ENCODE data around the gene SFTPB. TPM values are rescaled to one million over a fixed set of nuclear protein-coding genes. Genes with fewer than 3 reads are reported as not detected.
"Not testable (repeated sequence)": the region's sequence is repeated elsewhere in the genome, so short reads cannot be mapped to it uniquely, and the experiment has no call there.

SFTPB gene
- polyA plus RNA-seq, 1 donor from 2014 or later: not detected

- Histone ChIP-seq H3K36me3 (ENCODE audit: insufficient read depth, low read length) (no peaks in the 10 kb centered on the region), H3K9me2 (ENCODE audit: insufficient read depth, low read length) (no peaks in the 10 kb centered on the region), H4K20me1 (ENCODE audit: insufficient read depth) (no peaks in the 10 kb centered on the region), H3K4me2 (ENCODE audit: low read length) (no peak overlapping the region), H3K4me3 (ENCODE audit: low read length) (no peak overlapping the region), H3K27ac (ENCODE audit: low read length) (no peak overlapping the region), H3K9ac (ENCODE audit: low read length) (no peak overlapping the region), H2AFZ (ENCODE audit: low read depth, low read length) (no peak overlapping the region), H3F3A (ENCODE audit: insufficient read depth, low read length, poor library complexity, severe bottlenecking) (no peaks in the 10 kb centered on the region), H3K9me3 (ENCODE audit: low read length) (no peaks in the 10 kb centered on the region), H3K79me2 (replicated peaks; ENCODE audit: insufficient read depth, low read length) (peaks cover 22% of the 10 kb centered on the region), H3K27me3 (ENCODE audit: insufficient read depth, low read depth, low read length) (no peaks in the 10 kb centered on the region)
- TF ChIP-seq EP300 (conservative IDR thresholded peaks at IDR 0.05; ENCODE audit: poor library complexity, severe bottlenecking) (no peak), SMC3 (conservative IDR thresholded peaks at IDR 0.05; ENCODE audit: poor library complexity) (no peak), POLR2AphosphoS5 (IDR thresholded peaks at IDR 0.05) (no peak), TAF1 (IDR thresholded peaks at IDR 0.05; ENCODE audit: low read depth) (no peak), RAD21 (conservative IDR thresholded peaks at IDR 0.05) (no peak)
Measured at GRCh38 chr2:85619617-85620016, 48.4 kb downstream of the SFTPB start.

GRCh38 chr2:85617723-85618122 lies 50.3 kb downstream of the SFTPB start:
- not testable (repeated sequence) for H3K27ac ChIP-seq (ENCODE audit: low read length); H2AFZ ChIP-seq (ENCODE audit: low read depth, low read length); H3K36me3 ChIP-seq (ENCODE audit: insufficient read depth, low read length); H3K4me2 ChIP-seq (ENCODE audit: low read length); H3K9me3 ChIP-seq (ENCODE audit: low read length); H4K20me1 ChIP-seq (ENCODE audit: insufficient read depth); H3F3A ChIP-seq (ENCODE audit: insufficient read depth, low read length, poor library complexity, severe bottlenecking); H3K9me2 ChIP-seq (ENCODE audit: insufficient read depth, low read length); H3K27me3 ChIP-seq (ENCODE audit: insufficient read depth, low read depth, low read length); H3K9ac ChIP-seq (ENCODE audit: low read length)
- peak overlapping the region; percentile 99 for H3K4me3 ChIP-seq (ENCODE audit: low read length)
- H3K79me2 ChIP-seq (replicated peaks; ENCODE audit: insufficient read depth, low read length): peaks cover 20% of the 10 kb centered on the region

- Histone ChIP-seq H4K20me1 (ENCODE audit: insufficient read depth) (no peaks in the 10 kb centered on the region), H3K9me3 (ENCODE audit: low read length) (no peaks in the 10 kb centered on the region), H2AFZ (ENCODE audit: low read depth, low read length) (no peak overlapping the region), H3K4me2 (ENCODE audit: low read length) (no peak overlapping the region), H3K9ac (ENCODE audit: low read length) (no peak overlapping the region), H3K4me3 (ENCODE audit: low read length) (peak overlapping the region; percentile 99), H3K27ac (ENCODE audit: low read length) (peak overlapping the region; percentile 79), H3K79me2 (replicated peaks; ENCODE audit: insufficient read depth, low read length) (peaks cover 31% of the 10 kb centered on the region), H3F3A (ENCODE audit: insufficient read depth, low read length, poor library complexity, severe bottlenecking) (no peaks in the 10 kb centered on the region), H3K36me3 (ENCODE audit: insufficient read depth, low read length) (no peaks in the 10 kb centered on the region), H3K27me3 (ENCODE audit: insufficient read depth, low read depth, low read length) (no peaks in the 10 kb centered on the region), H3K9me2 (ENCODE audit: insufficient read depth, low read length) (no peaks in the 10 kb centered on the region)
- TF ChIP-seq CTCF (IDR thresholded peaks at IDR 0.05; ENCODE audit: poor library complexity, severe bottlenecking): no peak
- TF ChIP-seq MXI1 (conservative IDR thresholded peaks at IDR 0.05; ENCODE audit: poor library complexity, severe bottlenecking): no peak
- TF ChIP-seq EZH2 (IDR thresholded peaks at IDR 0.05; ENCODE audit: borderline replicate concordance, insufficient read depth, low read length, poor library complexity, severe bottlenecking): no peak
- no peak for TF ChIP-seq SMC3 (conservative IDR thresholded peaks at IDR 0.05; ENCODE audit: poor library complexity)
- no peak for TF ChIP-seq EP300 (conservative IDR thresholded peaks at IDR 0.05; ENCODE audit: poor library complexity, severe bottlenecking)
- TF ChIP-seq REST (IDR thresholded peaks at IDR 0.05; ENCODE audit: borderline replicate concordance): no peak
- no peak for TF ChIP-seq POLR2AphosphoS5 (IDR thresholded peaks at IDR 0.05)
- TF ChIP-seq RAD21 (conservative IDR thresholded peaks at IDR 0.05): no peak
- TF ChIP-seq TAF1 (IDR thresholded peaks at IDR 0.05; ENCODE audit: low read depth): no peak
Measured at GRCh38 chr2:85615413-85615728, 52.6 kb downstream of the SFTPB start.

- not testable (repeated sequence) for H2AFZ ChIP-seq (ENCODE audit: low read depth, low read length); H3K4me3 ChIP-seq (ENCODE audit: low read length)
- H3K79me2 ChIP-seq (replicated peaks; ENCODE audit: insufficient read depth, low read length): peaks cover 31% of the 10 kb centered on the region
Measured at GRCh38 chr2:85614757-85615156, 53.2 kb downstream of the SFTPB start.

More at GRCh38 chr2:85614757-85615156, 53.2 kb downstream of the SFTPB start:
- H3F3A ChIP-seq (ENCODE audit: insufficient read depth, low read length, poor library complexity, severe bottlenecking); H3K9me3 ChIP-seq (ENCODE audit: low read length); H3K36me3 ChIP-seq (ENCODE audit: insufficient read depth, low read length); H3K9ac ChIP-seq (ENCODE audit: low read length); H3K9me2 ChIP-seq (ENCODE audit: insufficient read depth, low read length); H3K27me3 ChIP-seq (ENCODE audit: insufficient read depth, low read depth, low read length); H4K20me1 ChIP-seq (ENCODE audit: insufficient read depth); H3K4me2 ChIP-seq (ENCODE audit: low read length); H3K27ac ChIP-seq (ENCODE audit: low read length): not testable (repeated sequence)
